Measurements from ENCODE around the gene CLDN14.
A peak's percentile ranks its signal among the peaks of the same experiment; 100 is the strongest.

CLDN14 gene, protein sequence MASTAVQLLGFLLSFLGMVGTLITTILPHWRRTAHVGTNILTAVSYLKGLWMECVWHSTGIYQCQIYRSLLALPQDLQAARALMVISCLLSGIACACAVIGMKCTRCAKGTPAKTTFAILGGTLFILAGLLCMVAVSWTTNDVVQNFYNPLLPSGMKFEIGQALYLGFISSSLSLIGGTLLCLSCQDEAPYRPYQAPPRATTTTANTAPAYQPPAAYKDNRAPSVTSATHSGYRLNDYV

GRCh38 chr21:36479415-36480402 lies at the start of gene CLDN14:
Gene CLDN14, minus strand, starts transcription at chr21:36480122. Its CDS starts 18,427 bp downstream, at chr21:36461695.
- FAIRE-seq, result no peak

DNA sequence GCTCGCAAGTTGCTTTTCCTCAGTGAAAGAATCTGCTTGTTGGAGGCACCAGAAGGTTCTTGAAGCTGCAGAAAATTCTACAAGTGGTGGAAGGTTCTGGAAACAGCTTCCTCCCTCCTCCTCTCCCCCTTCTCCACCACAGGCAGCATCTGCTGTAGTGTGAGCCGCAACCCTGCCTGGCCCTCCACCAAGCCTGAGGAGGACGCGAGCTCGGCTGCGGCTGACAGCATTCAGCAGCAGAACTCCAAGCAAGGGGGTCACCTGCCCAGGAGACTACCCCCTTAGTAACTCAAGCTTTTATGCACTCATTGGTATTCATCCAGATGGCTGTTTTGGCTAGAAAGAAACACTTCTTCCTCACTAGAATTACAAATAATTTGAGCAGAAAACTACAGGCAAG lies 48.8 kb upstream of the CLDN14 start:
- FAIRE-seq, result no peak

DNA sequence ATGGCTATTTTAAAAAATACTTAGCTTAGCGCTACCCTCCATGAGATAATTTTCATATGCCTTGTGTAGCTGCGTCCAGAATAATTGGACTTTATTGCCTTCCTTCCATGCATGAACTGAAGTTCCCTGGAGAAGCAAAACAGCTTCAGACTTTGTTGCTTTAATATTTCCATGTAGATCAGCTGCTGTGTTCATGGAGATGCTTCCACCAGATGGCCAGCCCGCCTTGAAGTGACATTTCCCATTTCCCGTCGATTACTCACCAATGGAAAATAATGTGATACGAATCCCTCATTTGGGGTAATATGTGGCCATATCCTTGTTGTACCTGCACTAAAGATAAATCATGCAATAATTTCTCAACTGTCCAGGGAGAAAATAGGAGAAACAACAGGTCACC lies 47.4 kb upstream of the CLDN14 start:
- no peak for FAIRE-seq

GRCh38 chr21:36526104-36526503 lies 46.2 kb upstream of the CLDN14 start:
- no peak for FAIRE-seq

DNA sequence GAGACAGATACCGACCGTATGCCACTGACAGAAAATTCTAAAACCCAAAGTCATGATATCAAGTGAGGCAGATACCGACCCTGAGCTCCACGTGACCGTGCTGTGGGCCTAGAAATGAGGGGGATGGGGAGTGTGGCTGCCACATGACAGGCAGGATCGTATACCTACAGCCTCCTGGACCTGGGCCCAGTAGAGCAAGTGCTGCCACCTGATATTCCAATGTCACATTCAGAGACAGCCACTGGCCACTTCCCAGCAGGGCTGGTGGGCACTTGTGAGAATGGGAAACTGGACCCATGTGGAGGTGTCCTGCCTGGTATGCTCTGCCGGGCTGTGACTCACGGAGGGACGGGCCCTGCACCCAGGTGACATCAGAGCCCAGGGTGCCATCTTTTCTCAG lies 44.6 kb upstream of the CLDN14 start:
- no peak for FAIRE-seq

DNA sequence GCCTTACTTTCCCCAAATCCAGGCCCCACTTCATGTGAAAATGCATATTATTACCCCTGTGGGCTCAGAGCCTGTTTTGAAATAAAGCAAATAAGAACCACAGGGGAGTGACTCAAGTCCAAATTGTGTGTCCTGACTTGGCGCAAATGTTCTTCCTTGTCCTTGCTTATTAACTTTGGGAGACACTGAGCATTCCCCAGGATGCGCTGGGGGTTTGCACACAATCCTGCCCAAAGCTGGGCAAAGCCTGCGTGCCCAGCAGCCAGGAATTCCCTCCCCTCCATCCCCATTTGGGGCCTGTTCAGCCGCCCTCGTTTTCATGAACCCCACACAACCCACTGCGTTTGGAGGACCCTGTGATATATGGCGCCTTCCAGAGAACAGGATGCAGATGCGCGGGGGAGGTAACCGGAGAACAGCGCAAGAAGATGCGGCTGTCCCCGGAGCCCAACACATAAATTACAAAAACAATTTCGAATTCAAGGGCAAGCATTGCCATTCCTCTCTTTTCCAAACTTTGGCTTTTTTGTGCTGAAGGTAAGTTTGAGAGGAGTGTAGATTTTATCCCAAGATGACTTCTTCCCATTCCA lies 42.4 kb upstream of the CLDN14 start:
- FAIRE-seq, result no peak

- FAIRE-seq, result no peak
These were observed 39.1 kb upstream of the CLDN14 start for GRCh38 chr21:36518883-36519492.

- FAIRE-seq, result no peak
These were observed 37.6 kb upstream of the CLDN14 start for GRCh38 chr21:36517366-36518075.

DNA sequence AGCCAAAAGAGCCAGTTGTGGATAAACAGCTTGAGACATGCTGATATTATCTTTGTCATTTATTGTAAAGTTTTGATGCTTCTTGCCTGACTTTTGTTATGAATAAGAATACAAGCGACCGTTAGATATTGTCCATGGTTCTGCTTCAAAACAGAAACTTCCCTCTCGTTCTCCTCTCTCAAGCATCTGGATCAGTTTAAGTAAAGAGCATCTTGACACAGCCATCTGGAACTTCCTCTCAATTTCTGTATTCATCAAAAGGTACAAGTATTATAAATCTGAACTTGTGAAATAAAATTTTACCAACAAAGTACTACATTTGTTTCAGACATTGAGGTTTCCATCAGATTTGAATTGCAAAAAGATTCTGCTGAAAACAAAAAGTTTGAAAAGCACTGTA lies 36.4 kb upstream of the CLDN14 start:
- FAIRE-seq, result no peak

GRCh38 chr21:36513430-36513829 lies 33.5 kb upstream of the CLDN14 start:
- FAIRE-seq, result no peak

DNA sequence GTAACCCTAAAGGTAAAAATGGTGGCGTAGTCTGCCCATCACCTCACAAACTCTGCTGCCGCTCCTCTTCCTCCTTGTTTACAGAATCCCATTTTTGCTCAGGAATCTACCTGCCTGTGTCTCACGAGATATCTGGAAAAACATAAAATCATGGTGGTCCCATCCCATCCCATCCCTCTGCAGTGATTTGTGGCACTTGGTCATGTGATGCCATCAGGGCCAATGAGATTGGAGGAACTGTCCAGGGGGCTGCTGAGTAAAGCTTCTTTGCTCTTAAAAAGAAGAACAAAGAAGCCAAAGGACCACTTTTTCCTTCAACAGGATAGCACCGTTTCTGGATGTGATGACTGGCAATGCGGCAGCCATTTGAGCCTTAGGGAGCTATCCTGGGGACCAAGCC lies 33.0 kb upstream of the CLDN14 start:
- no peak for FAIRE-seq

- FAIRE-seq, result no peak
These were observed 31.7 kb upstream of the CLDN14 start for GRCh38 chr21:36511484-36512220.

DNA sequence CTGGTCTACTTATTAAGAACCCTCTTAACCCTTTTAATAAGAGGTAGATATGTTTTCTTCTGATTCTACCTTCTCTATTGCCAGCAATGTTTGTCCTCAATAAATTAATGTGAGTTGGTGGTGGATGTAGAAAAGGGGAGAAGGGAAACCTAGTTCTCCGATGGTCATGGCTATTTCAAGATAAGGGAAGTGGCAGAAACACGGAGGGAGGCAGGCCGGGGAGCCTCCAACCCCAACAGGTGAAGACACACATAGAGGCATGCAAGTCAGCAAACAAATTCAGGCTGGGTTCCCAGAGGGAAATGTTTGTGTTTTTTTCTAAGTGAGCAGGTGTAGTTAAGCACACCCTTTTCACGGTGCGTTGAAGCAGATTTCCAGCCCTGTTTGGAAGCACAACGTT lies 31.0 kb upstream of the CLDN14 start:
- no peak for FAIRE-seq

DNA sequence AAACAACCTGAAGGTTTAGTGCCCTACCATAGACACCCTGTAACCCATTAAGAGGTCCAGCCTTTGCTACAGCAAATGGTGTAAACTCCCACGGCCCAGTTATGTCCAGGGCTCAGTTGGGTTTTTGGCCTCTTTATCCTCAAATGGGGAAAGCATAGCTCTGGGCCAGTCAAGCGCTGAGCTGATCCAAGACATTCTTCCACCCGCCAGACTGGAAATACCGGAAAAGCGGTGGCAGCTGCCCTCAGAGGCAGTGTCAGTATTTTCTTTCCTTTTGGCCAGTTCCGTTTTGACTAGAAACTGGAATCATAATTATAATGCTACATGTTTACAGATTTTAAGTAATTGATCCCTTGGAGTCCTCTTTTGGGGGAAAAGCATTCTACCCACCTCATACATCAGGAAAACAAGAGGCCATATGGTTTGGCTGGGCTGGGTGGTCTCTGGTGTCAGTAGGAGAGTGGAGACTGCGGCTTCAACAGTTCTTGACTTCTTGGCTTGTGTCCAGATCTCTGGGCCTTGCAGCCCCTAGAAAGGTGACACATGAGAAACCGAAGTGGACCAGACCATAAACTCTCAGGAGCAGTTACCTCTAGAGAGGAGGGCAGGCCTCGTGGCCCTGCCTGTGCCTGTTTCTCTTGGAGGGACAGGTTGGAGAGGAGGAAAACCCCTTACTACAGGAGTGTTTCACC lies 30.2 kb upstream of the CLDN14 start:
- FAIRE-seq, result no peak

- no peak for FAIRE-seq
These were observed 29.0 kb upstream of the CLDN14 start for GRCh38 chr21:36508948-36509347.

DNA sequence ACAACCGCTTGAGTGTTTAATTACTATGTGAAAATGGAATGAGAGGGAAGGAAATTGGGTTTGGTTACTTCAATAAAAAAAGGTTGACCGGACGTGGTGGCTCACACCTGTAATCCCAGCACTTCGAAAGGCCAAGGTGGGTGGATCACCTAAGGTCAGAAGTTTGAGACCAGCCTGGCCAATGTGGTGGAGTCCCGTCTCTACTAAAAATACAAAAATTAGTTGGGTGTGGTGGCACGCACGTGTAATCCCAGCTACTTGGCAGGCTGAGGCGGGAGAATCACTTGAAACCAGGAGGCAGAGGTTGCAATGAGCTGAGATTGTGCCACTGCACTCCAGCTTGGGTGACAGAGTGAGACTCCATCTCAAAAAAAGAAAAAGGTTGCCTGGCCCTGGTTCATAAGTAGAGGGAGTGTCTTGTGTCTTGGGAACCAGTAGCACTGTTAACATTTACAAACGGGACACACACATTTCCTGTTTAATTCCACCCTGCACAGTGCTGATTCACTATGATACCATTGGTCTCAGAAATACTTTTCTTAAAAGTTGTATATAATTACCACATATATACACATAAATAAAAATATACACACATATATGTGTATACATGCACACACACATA lies 27.6 kb upstream of the CLDN14 start:
- no peak for FAIRE-seq

- FAIRE-seq, result no peak
These were observed 26.6 kb upstream of the CLDN14 start for GRCh38 chr21:36506482-36506881.

DNA sequence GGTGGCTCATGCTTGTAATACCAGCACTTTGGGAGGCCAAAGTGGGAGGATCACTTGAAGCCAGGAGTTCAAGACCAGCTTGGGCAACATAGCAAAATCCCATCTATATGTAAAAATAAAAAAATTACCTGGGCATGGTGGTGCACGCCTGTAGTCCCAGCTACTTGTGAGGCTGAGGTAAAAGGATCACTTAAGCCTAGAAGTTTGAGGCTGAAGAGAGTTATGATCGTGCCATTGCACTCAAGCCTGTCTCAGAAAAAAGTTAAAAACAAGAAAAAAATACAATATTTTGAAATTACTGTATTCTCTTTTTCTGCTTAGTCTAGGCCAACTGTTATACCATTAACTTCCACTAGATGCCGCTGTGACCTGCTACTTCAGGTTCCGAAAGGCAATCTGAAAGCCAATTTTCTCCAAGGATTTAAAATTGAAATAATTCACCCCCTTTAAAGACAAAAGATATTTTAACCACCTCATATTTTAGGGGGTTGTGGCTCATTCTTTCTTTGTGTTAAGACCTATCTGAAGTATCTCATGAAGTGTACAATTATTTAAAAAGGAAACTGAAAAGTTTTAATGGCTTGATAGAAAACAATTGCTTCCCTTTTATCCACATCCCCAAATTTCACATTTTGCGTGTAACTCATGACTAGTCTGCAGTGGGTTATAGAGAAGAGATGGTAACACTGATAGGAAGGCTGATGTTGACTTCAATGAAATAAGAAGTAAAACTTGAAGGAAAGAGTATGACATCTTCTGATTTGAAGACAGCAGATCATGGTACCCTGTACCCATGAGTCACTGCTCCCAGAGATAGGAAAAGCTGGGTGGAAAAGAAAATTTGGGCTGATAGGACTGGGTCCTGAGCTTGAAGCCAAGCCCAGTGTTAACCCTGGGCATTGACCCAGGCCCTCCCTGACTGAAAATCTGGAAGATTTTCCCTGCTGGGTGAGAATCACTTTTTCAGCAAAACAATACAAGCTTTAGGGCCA lies 24.4 kb upstream of the CLDN14 start:
- peak; percentile 89 for FAIRE-seq

DNA sequence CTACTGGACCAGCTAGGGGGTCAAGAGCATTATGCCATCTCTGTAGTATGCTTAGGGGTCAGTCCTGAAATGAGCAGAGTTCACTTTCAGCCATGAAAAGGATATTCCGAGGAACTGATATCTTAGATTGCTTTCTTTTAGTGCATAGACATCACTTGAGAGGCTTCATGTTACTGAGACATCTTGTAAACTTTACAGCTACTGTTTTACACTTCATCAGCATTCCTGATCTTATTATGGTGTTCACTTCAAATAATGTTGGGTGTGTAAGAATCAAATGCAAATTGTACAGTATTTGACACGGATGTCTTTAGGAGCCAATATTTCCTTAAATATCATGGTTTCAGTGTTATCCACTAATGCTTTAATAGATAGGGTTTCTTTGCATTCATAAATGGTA lies 22.4 kb upstream of the CLDN14 start:
- FAIRE-seq, result no peak

- FAIRE-seq, result no peak
These were observed 21.6 kb upstream of the CLDN14 start for GRCh38 chr21:36501589-36501892.

Measured in A204.1 (cell line).